HG03103 (cell line): ENCODE results near the gene OLFM1.
"Not testable (repeated sequence)": the region's sequence is repeated elsewhere in the genome, so short reads cannot be mapped to it uniquely, and the experiment has no call there.

Experiments used
- ATAC-seq: cut with Tn5 transposase; IDR thresholded peaks from one replicate; pipeline ENCODE4 v1.9.1; 2021; ENCODE audit warnings: low read depth; ENCODE audit not compliant: unreplicated experiment

The OLFM1 gene

DNA sequence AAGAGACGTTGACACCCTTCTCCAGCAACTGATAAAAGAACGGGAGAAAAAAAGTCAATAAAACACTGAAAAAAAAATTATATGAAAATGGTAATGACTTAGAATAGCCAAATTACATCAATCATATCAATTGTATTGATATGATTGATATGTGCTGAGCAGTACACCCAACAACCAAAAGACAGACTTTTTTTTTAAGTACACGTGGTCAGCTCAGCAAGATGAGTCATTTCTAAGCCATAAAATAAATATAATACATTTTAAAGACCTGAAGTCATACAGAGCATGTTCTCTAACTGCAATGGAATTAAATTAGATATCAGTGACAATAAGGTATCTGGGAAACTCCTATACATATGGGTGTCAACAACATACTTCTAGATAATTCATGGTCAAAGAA, 30.9 kb upstream of the OLFM1 start:
- no peak for ATAC-seq

DNA sequence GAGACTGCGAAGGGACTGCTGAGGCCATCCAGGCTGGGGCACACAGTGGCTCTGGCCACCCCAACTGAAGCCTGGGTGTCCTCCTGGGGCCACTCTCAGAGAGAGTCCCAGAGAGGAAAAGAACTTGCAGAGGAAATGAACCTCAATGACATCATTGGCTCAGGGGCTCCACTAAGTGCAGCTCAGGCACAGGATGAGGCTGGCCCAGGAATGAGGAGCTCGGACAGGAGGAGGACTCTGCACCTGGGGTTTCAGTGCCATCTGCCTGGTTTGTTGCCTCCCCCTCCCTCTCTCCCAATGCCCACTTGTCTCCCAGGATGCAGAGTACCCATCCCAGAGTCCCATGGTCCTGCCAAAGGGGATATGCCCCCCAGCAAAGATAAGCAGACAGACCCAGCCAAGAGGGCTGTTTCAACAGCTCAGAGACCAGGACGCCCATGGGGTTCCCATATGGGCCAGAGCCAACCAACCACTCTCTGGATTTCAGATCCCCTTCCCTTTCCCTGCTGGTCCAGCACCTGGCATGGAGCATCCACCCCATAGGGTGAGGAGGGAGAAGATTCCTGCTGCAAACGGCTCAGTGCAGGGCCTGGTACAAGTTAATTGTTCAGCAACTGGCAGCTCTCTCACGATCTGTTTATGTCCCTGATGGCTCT, 26.9 kb upstream of the OLFM1 start:
- ATAC-seq: no peak

DNA sequence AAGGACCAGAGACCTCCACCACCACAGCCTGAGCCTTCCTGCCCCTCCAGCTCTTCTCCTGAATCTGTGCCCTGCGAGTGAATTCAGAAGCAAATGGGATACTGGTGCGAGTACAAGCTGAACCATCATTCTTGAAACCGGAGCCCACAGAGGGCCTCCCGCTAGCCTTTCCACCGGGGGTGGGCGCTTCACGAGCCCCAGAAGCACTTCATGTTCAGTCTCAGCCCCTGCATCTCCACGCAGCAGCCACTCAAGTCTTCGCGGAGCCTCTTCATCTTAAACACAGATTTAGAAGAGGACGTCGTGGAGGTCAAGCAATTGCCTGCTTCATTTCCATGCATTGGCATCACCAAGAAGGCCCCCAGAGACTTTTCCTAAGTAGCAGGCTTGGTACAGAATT, 26.0 kb upstream of the OLFM1 start:
- ATAC-seq: no peak

DNA sequence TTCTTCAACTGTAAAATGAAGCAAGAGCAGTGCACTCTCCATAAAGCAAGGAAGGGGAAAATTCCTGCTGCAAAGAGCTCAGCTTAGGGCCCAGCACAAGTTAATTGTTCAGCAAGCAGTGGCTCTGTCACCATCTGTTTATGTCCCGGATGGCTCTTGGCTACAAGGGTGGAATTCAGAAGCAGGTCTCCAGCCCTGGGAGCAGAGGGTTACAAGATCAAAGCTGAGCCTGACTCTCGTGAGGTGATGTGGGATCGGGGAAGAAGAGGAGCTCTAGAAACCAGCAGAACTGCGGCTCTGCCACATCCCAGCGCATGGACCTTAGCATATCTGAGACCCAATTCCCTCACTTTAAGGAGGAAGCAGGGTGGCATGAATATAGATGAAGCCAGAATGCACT, 25.2 kb upstream of the OLFM1 start:
- ATAC-seq: no peak

DNA sequence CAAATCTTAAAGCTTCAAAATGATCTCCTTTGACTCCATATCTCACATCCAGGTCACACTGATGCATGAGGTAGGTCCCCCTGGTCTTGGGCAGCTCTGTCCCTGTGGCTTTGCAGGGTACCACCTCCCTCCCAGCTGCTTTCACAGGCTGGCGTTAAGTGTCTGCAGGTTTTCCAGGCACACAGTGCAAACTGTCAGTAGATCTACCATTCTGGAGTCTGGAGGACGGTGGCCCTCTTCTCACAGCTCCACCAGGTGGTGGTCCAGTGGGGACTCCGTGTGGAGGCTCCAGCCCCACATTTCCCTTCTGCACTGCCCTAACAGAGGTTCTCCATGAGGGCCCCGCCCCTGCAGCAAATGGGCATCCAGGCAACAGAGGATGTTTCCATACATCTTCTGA, 24.0 kb upstream of the OLFM1 start:
- not testable (repeated sequence) for ATAC-seq

DNA sequence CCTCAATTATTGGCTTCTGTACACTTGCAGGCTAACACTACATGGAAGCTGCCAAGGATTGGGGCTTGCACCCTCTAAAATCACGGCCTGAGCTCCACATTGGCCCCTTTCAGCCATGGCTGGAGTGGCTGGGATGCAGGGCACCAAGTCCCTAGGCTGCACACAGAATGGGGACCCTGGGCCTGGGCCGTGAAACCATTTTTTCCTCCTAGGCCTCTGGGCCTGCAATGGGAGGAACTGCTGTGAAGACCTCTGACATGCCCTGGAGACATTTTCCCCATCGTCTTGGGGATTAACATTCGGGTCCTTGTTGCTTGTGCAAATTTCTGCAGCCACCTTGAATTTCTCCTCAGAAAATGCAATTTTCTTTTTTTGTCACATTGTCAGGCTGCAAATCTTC, 23.6 kb upstream of the OLFM1 start:
- ATAC-seq: not testable (repeated sequence)

DNA sequence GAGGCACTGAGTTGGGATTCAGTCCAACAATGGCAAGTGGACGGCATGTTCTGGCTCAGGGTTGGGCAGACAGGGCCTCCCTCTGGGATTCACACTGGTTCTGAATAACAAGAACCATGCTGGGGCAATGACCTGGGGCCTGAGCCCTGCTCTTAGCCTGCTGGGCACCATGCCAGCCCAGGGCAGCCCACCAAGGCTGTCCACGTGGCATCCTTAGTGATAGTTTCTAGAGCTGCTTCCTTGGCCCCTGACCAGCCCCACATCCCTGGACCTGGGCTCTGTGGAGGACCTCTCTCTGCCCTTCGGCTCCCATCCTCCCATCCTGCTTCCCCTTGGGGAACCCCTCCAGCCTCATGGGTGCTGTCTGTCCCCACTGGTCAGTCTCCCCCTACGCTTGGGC, 22.3 kb upstream of the OLFM1 start:
- no peak for ATAC-seq

DNA sequence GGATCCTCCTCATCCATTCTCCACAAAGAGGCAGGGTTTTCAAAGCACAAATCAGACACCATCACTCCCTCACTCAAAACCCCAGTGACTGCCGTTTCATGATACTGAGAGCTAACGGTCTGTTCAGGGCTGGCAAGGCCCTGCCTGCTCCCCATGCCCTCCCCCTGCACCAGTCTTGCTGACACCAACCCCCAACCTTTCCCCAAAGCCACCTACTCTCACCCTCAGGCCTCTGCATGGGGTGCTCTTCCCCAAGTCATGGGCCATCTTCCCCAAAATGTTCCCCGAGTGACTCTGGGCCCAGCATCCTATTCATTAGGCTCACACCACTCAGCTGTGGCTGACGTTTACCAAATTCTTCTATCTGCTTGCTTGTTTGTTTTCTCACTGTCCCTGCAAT, 21.7 kb upstream of the OLFM1 start:
- no peak for ATAC-seq

DNA sequence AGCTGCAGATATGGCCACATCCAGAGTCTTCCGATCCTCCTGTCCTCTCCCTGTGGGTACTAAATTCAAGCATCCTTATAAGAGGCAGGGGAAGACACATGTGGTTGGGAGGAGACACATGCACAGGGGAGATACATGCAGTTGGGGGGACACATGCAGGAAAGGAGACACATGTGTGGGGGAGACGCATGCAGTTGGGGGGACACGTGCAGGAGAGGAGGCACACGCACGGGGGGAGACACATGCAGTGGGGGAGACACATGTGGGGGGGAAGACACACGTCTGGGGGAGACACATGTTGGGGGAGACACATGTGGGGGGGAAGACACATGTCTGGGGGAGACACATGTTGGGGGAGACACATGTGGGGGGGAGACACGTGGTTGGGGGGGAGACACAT, 21.2 kb upstream of the OLFM1 start:
- ATAC-seq: no peak

DNA sequence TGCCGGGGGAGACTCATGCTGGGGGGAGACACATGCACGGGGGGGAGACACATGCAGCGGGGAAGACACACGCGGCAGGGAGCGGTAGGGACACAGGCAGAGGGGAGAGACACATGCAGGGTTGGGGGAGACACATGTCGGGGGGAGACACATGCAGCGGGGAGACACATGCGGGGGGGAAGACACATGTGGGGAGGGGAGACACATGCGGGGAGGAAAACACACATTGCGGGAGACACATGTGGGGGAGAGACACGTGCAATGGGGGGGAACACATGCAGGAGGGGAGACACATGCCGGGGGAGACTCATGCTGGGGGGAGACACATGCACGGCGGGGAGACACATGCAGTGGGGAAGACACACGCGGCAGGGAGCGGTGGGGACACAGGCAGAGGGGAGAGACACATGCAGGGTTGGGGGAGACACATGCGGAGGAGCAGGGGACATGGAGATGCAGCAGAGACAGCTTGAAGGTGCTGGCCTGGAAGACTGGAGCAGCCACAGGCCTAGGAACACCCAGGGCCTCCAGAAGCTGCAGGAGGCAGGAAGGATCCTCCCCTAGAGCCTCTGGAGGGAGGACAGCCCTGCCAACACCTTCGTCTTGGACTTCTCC, 20.3 kb upstream of the OLFM1 start:
- no peak for ATAC-seq

DNA sequence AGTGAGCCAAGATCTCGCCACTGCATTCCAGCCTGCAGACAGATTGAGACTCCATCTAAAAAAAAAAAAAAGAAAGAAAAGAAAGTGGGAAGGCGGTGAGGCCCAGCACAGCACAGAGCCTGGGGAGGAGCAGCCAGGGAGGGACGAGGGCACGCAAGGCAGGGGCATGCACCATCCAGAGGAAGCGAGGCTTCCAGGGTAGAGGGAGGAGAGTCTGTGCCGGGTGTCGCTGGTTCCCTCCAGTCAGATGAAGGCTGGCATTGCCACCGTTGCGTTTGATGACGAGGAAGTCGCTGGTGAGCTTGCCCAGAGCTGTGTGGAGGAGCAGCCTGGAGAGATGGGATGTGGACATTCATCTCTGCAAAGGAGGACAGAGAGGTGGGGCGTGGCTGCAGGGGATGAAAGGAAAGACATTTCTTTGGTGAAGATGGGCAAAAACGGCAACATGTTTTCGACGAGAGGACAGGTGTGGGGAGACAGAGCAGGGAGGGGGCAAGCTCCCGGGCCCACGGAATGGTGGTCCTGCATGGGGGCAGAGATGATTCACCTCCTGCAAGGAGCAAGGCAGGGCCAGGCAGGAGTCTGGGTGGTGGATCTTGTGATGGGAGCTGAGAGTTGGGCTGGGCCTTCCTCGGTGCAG, 18.6 kb upstream of the OLFM1 start:
- ATAC-seq: no peak

DNA sequence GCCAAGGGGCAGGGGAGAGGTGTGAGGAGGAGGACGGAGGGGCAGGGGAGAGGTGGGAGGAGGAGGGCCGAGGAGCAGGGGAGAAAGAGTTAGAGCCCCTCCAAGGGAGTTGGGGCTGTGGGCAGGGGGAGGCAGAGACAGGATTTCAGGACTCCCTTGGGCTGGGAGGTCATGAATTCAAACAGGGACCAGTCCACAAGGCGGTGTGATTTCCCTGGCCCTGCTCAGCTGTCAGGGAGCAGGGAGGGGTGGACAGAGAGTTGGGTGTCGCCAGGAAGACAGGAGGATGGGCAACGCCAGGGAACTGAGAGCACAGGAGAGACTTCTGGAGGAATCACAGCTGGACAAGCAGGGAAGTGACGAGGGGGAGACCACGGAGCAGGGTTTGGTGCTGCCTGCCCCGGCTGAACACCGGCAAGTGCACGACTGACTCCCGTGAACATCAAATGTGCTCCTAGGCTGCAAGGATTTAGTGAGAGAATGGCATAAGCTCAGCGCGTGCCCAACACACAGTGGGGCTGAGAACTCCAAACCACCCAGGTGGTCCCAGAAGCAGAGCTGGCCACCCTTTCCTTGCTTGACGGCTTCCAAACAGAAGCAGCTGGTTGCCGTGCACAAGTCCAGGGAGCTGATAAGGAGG, 17.8 kb upstream of the OLFM1 start:
- no peak for ATAC-seq

DNA sequence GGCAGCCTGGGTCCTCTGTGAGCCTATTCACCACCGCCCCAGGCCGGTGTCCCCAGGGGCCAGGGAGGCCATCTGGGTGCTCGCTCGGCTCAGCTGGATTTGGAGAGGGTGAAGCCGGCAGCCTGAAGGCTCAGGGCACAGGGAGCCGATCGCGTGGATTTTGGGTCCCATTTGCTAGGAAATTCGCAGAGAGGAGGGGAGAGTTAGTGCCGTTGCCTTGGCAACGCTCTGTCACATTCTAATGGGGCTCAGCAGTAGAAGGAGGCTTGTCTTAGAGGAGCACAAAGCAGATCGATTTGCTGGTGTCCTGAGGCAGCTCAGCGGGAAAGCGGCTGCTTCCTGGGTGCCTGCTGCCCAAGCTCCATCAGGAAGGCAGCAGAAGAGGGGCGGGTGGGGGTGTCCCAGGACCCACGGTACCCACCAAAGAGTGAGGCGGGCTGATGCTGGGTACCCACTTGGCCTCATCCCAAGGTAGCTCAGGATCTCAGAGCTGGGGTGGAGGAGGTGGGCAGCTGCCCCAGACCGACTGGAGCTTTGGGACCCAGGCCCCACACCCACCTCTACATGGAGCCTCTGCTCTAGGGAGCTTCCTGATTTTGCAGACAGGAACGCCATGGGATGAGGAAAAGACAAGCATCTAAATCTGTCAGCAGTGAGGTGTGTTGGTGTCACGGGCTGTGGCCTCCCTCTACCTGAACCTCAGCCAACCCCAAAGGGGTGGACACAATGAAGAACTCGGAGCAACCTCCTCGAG, 17.1 kb upstream of the OLFM1 start:
- ATAC-seq: no peak

DNA sequence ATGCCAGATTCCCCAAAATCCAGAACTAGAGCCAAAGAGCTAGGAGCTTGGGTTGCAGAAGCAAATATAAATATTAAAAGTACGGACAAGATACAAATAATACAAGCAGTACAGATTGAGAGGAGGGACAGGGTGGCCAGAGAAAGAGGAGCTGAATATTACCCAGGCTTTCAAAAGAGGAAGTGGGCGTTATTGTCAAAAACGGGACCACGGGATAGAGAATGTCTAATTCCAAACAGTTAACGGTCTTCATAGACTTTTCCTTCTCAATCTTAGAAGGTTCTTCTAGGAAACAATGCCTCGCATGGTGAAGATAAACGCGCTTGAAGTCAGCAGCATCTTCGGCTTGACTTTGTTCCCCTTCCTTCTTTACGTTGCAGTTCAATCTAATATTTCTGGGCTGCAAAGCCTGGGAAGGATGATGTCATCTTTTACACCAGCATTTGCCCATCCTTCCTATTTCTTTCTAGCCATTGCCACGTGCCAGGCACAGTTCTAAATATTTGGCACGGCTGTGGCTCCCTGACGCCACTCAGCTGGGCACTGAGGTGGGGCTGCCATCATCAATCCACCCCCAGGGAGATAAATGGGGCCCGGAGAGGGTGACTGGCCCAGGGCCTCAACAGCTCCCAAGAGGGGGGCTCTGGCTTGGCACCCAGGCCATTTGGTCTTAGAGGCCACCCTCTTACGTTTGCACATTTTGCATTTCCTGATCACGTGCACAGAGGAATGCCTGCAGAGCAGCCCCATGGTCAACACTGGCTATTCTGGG, 16.3 kb upstream of the OLFM1 start:
- no peak for ATAC-seq

DNA sequence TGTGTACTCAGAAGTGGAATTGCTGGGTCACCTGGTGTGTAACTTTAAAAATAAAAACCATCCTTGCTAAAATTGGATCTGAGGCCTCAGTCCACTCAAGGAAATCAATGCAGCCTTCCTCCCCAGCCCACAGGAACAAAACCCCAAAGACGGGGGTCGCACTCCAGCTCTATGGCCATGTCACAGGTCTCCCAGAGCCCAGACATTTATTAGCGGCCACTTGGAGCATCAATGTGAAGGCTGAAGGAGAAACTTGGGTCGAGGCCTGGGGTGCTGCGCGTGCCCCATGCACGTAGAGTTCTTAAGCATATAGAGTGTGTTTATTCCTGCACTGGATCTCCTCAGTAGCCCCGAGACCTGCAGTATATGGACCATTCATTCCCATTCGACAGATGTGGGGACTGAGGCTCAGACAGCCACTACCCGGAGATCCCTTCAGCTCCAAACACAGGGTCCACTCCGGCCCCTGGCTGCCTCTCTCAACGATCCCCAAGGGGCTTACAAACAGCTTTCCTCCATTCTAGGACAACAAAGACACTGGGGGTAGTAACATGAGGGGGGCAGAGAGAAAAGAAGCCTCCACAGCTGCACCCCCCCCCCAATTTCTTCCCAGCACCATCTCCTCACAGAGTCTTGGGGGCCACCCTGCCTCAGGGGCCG, 14.3 kb upstream of the OLFM1 start:
- ATAC-seq: no peak

DNA sequence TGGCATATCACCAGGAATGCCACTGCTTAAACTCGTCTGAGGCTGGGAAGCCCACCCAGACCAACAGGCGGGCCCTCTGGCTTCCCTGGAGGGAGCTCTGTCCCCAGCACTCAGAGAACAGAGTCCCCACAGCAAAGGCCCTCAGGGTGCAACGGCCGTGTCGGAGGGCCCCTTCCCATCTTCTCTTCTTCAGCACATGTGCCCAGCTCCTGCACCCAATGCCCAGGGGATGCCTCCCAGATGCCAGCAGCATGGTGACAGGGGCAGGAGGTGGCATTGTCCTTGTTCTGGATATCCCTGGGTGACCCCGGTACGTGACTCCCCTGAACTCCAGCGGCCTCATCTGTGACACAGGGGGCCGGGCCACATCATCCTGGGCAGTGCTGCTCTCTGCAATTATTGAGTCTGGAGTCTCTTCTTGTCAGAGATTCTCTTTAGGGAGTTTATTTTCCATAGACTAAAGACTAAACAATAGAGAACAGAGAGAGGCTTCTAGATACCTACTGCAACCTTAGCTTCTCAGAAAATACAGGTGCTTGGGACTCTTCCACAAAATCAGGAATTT, 13.6 kb upstream of the OLFM1 start:
- no peak for ATAC-seq

DNA sequence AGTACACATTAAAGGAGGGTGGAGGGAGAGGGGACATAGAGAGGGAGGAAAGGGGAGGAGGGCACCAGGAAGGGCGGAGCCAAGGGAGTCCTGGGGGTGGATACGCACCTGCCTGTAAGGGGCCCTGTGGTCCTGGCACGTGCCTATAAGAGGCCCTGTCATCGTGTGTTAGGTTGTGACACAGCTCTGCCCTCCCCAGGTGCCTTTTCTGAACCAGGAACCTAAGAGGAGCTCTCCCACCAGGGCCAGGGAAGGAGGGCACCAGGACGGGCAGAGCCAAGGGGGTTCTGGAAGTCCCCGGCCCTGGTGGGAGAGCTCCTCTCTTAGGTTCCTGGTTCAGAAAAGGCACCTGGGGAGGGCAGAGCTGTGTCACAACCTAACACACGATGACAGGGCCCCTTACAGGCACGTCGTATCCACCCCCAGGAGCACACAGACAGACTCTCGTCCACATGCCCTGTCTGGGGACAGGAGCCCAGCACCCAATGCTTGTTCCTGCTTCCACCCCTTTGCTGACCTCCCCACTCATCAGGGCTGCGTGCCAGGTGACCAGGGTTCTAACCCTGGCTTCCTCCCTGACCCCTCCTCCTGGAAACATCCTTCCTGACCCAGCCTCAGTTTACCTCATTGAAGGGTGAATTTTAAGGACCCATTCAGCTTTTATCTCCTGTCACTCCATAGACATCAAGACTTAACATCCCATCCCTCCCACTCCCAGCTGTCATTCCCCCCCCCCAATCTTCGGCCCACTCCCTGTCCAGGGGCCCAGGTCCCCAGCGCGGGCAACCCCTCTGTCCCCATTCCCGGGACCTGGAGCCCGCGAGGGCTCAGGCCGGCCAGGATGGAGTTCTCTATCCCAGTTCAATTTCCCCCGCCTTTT, 12.9 kb upstream of the OLFM1 start:
- ATAC-seq: no peak
